ENCODE data around the gene VPS16. TPM values are rescaled to one million over a fixed set of nuclear protein-coding genes. Genes with fewer than 3 reads are reported as not detected.

The VPS16 gene
- total and polyA plus RNA-seq, 2 of the 8 experiments (the other 6 are each of a cell fraction or from before 2014, with no cell fraction given): 23.8 to 25.9 TPM

- TF ChIP-seq, protein P1, sequence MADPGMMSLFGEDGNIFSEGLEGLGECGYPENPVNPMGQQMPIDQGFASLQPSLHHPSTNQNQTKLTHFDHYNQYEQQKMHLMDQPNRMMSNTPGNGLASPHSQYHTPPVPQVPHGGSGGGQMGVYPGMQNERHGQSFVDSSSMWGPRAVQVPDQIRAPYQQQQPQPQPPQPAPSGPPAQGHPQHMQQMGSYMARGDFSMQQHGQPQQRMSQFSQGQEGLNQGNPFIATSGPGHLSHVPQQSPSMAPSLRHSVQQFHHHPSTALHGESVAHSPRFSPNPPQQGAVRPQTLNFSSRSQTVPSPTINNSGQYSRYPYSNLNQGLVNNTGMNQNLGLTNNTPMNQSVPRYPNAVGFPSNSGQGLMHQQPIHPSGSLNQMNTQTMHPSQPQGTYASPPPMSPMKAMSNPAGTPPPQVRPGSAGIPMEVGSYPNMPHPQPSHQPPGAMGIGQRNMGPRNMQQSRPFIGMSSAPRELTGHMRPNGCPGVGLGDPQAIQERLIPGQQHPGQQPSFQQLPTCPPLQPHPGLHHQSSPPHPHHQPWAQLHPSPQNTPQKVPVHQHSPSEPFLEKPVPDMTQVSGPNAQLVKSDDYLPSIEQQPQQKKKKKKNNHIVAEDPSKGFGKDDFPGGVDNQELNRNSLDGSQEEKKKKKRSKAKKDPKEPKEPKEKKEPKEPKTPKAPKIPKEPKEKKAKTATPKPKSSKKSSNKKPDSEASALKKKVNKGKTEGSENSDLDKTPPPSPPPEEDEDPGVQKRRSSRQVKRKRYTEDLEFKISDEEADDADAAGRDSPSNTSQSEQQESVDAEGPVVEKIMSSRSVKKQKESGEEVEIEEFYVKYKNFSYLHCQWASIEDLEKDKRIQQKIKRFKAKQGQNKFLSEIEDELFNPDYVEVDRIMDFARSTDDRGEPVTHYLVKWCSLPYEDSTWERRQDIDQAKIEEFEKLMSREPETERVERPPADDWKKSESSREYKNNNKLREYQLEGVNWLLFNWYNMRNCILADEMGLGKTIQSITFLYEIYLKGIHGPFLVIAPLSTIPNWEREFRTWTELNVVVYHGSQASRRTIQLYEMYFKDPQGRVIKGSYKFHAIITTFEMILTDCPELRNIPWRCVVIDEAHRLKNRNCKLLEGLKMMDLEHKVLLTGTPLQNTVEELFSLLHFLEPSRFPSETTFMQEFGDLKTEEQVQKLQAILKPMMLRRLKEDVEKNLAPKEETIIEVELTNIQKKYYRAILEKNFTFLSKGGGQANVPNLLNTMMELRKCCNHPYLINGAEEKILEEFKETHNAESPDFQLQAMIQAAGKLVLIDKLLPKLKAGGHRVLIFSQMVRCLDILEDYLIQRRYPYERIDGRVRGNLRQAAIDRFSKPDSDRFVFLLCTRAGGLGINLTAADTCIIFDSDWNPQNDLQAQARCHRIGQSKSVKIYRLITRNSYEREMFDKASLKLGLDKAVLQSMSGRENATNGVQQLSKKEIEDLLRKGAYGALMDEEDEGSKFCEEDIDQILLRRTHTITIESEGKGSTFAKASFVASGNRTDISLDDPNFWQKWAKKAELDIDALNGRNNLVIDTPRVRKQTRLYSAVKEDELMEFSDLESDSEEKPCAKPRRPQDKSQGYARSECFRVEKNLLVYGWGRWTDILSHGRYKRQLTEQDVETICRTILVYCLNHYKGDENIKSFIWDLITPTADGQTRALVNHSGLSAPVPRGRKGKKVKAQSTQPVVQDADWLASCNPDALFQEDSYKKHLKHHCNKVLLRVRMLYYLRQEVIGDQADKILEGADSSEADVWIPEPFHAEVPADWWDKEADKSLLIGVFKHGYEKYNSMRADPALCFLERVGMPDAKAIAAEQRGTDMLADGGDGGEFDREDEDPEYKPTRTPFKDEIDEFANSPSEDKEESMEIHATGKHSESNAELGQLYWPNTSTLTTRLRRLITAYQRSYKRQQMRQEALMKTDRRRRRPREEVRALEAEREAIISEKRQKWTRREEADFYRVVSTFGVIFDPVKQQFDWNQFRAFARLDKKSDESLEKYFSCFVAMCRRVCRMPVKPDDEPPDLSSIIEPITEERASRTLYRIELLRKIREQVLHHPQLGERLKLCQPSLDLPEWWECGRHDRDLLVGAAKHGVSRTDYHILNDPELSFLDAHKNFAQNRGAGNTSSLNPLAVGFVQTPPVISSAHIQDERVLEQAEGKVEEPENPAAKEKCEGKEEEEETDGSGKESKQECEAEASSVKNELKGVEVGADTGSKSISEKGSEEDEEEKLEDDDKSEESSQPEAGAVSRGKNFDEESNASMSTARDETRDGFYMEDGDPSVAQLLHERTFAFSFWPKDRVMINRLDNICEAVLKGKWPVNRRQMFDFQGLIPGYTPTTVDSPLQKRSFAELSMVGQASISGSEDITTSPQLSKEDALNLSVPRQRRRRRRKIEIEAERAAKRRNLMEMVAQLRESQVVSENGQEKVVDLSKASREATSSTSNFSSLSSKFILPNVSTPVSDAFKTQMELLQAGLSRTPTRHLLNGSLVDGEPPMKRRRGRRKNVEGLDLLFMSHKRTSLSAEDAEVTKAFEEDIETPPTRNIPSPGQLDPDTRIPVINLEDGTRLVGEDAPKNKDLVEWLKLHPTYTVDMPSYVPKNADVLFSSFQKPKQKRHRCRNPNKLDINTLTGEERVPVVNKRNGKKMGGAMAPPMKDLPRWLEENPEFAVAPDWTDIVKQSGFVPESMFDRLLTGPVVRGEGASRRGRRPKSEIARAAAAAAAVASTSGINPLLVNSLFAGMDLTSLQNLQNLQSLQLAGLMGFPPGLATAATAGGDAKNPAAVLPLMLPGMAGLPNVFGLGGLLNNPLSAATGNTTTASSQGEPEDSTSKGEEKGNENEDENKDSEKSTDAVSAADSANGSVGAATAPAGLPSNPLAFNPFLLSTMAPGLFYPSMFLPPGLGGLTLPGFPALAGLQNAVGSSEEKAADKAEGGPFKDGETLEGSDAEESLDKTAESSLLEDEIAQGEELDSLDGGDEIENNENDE (IDR thresholded peaks at IDR 0.05; ENCODE audit: insufficient replicate concordance, low read length): no peak
- TF ChIP-seq KDM5A (IDR thresholded peaks at IDR 0.05; ENCODE audit: low read length) (no peak), TAF7 (optimal IDR thresholded peaks at IDR 0.05; ENCODE audit: borderline replicate concordance, low read depth, low read length) (no peak), BRCA1 (IDR thresholded peaks at IDR 0.05; ENCODE audit: low read depth, low read length) (no peak), GTF2F1 (IDR thresholded peaks at IDR 0.05; ENCODE audit: borderline replicate concordance, low read depth, low read length) (no peak), CBX8 (IDR thresholded peaks at IDR 0.05; ENCODE audit: borderline replicate concordance, low read depth, low read length) (no peak), HDAC2 (IDR thresholded peaks at IDR 0.05; ENCODE audit: borderline replicate concordance in 1 of 2, low read depth in 2 of 2, low read length in 2 of 2) (no peak), SIN3A (conservative IDR thresholded peaks at IDR 0.05 in 1 of 2, IDR thresholded peaks at IDR 0.05 in 1 of 2; ENCODE audit: low read depth in 1 of 2, low read length in 2 of 2) (no peak), CHD2 (IDR thresholded peaks at IDR 0.05; ENCODE audit: low read length) (no peak)
Measured at GRCh38 chr20:2794866-2795447, 45.6 kb upstream of the VPS16 start (continued).
